IMR-90 (cell line): ENCODE data around the gene EFEMP1. TPM values are rescaled to one million over a fixed set of nuclear protein-coding genes. Genes with fewer than 3 reads are reported as not detected.

Source experiments
- ATAC-seq: fragments of 200-7000 bp; cut with Tn5 transposase; 2 replicates; pipeline ENCODE4 v1.9.1; 2020; ENCODE audit warnings: low read depth, mild to moderate bottlenecking, moderate library complexity
- BruUV-seq: library from RNA; stranded (reverse); fragments of 400-500 nt; replicated peaks from 2 replicates; lab custom pipeline; 2021; lab: Mats Ljungman, UMichigan
- CTCF ChIA-PET: fragments of 300-600 bp; formaldehyde crosslinking; extraction: SDS; loops from one replicate; lab custom pipeline; 2021; ENCODE audit warnings: antibody characterized with exemption; lab: Yijun Ruan, JAX
- POLR2A ChIA-PET: fragments of 300-600 bp; sonication (Branson Sonifier 250); formaldehyde crosslinking; loops from one replicate; lab custom pipeline; 2022; ENCODE audit warnings: antibody characterized with exemption; ENCODE audit not compliant: unreplicated experiment; lab: Charles Lee
- DNase-seq: peaks from one replicate; pipeline ENCODE4 v3.0.0; 2013
- H2AFZ ChIP-seq: replicated peaks from 2 replicates; pipeline ENCODE3; 2013; ENCODE audit warnings: low read length, mild to moderate bottlenecking; ENCODE audit not compliant: poor library complexity
- H2AK5ac ChIP-seq: 2 replicates; pipeline ENCODE4 v1.6.1; 2013; ENCODE audit warnings: low read depth, low read length, inconsistent platforms
- H2AK9ac ChIP-seq: replicated peaks from 2 replicates; pipeline ENCODE3; 2013; ENCODE audit warnings: mild to moderate bottlenecking, low read depth, low read length, moderate library complexity; ENCODE audit not compliant: poor library complexity
- H2BK120ac ChIP-seq: 2 replicates; pipeline ENCODE4 v1.6.1; 2013; ENCODE audit warnings: low read depth, low read length, inconsistent platforms
- H2BK15ac ChIP-seq: 3 replicates; pipeline ENCODE4 v1.6.1; 2013; ENCODE audit warnings: low read depth, low read length, inconsistent platforms
- H2BK20ac ChIP-seq: 2 replicates; pipeline ENCODE4 v1.6.1; 2013; ENCODE audit warnings: low read depth, mild to moderate bottlenecking, inconsistent platforms, low read length, moderate library complexity
- H2BK5ac ChIP-seq: 2 replicates; pipeline ENCODE4 v1.6.1; 2013; ENCODE audit warnings: mild to moderate bottlenecking, low read depth, low read length, inconsistent platforms; ENCODE audit not compliant: poor library complexity, severe bottlenecking
- H3K14ac ChIP-seq: replicated peaks from 2 replicates; pipeline ENCODE4 v1.6.1; 2013; ENCODE audit warnings: low read depth, low read length, inconsistent platforms
- H3K18ac ChIP-seq: 2 replicates; pipeline ENCODE4 v1.6.1; 2013; ENCODE audit warnings: low read depth, low read length, control low read depth
- H3K23ac ChIP-seq: 2 replicates; pipeline ENCODE4 v1.6.1; 2013; ENCODE audit warnings: low read depth, low read length, inconsistent platforms
- H3K27ac ChIP-seq: 2 replicates; pipeline ENCODE4 v1.5.1; 2013; ENCODE audit warnings: mild to moderate bottlenecking, control low read depth, low read length; ENCODE audit not compliant: insufficient read depth
- H3K27me3 ChIP-seq: 2 replicates; pipeline ENCODE4 v1.6.1; 2013; ENCODE audit warnings: low read length; ENCODE audit not compliant: control insufficient read depth, insufficient read depth
- H3K36me3 ChIP-seq: 2 replicates; pipeline ENCODE4 v1.6.1; 2013; ENCODE audit warnings: low read length, mixed read lengths; ENCODE audit not compliant: control insufficient read depth, insufficient read depth
- H3K4ac ChIP-seq: 2 replicates; pipeline ENCODE4 v1.6.1; 2013; ENCODE audit warnings: low read depth, low read length, inconsistent platforms
- H3K4me1 ChIP-seq: 2 replicates; pipeline ENCODE4 v1.6.1; 2013; ENCODE audit warnings: low read length, mixed read lengths; ENCODE audit not compliant: control insufficient read depth, insufficient read depth
- H3K4me2 ChIP-seq: 2 replicates; pipeline ENCODE4 v1.6.1; 2013; ENCODE audit warnings: low read depth, mild to moderate bottlenecking, control low read depth, low read length, moderate library complexity
- H3K4me3 ChIP-seq: 2 replicates; pipeline ENCODE4 v1.5.1; 2013; ENCODE audit warnings: low read depth, mild to moderate bottlenecking, control low read depth, low read length, moderate library complexity; ENCODE audit not compliant: insufficient read depth
- H3K56ac ChIP-seq: 2 replicates; pipeline ENCODE4 v1.6.1; 2013; ENCODE audit warnings: low read length, inconsistent platforms; ENCODE audit not compliant: insufficient read depth; ENCODE audit errors: extremely low read depth
- H3K79me1 ChIP-seq, 2 experiments: 2 replicates each; pipeline ENCODE4 v1.6.1; 2013; ENCODE audit warnings: low read length in 2 of 2, inconsistent platforms in 1 of 2, low read depth in 1 of 2
- H3K9ac ChIP-seq: 2 replicates; pipeline ENCODE4 v1.6.1; 2013; ENCODE audit warnings: low read depth, low read length, control low read depth
- H3K9me1 ChIP-seq: 2 replicates; pipeline ENCODE4 v1.6.1; 2013; ENCODE audit warnings: low read length, inconsistent platforms; ENCODE audit not compliant: insufficient read depth
- H3K9me3 ChIP-seq: 2 replicates; pipeline ENCODE4 v1.6.1; 2013; ENCODE audit warnings: low read length; ENCODE audit not compliant: control insufficient read depth, insufficient read depth
- H4K20me1 ChIP-seq: 2 replicates; pipeline ENCODE4 v1.6.1; 2013; ENCODE audit warnings: low read length, inconsistent platforms; ENCODE audit not compliant: insufficient read depth
- H4K5ac ChIP-seq: 2 replicates; pipeline ENCODE4 v1.6.1; 2013; ENCODE audit warnings: mild to moderate bottlenecking, low read depth, low read length, control low read depth
- H4K8ac ChIP-seq, 2 experiments: 2 replicates each; pipeline ENCODE4 v1.6.1; 2013; ENCODE audit warnings: low read depth in 2 of 2, low read length in 2 of 2, control low read depth in 1 of 2, inconsistent platforms in 1 of 2
- H4K91ac ChIP-seq: 2 replicates; pipeline ENCODE4 v1.6.1; 2013; ENCODE audit warnings: low read depth, low read length, inconsistent platforms; ENCODE audit not compliant: insufficient read depth
- BHLHE40 ChIP-seq: fragments of 150-350 bp; IDR thresholded peaks from 2 replicates; pipeline ENCODE4 v1.6.1; 2016; ENCODE audit warnings: mild to moderate bottlenecking, low read depth, low read length
- CHD1 ChIP-seq: IDR thresholded peaks from 2 replicates; pipeline ENCODE4 v1.6.1; 2012; ENCODE audit warnings: low read depth, low read length, improper control_type of control experiment
- FOS ChIP-seq: fragments of 150-350 bp; IDR thresholded peaks from 2 replicates; pipeline ENCODE4 v1.6.1; 2016; ENCODE audit warnings: low read depth, low read length
- MAFK ChIP-seq: IDR thresholded peaks from 2 replicates; pipeline ENCODE4 v1.6.1; 2012; ENCODE audit warnings: low read depth, low read length, improper control_type of control experiment
- MAZ ChIP-seq: IDR thresholded peaks from 2 replicates; pipeline ENCODE4 v1.6.1; 2012; ENCODE audit warnings: low read depth, mild to moderate bottlenecking, low read length, improper control_type of control experiment, moderate library complexity, borderline replicate concordance
- MXI1 ChIP-seq: IDR thresholded peaks from 2 replicates; pipeline ENCODE4 v1.6.1; 2012; ENCODE audit warnings: low read depth, mild to moderate bottlenecking, low read length, moderate library complexity, borderline replicate concordance
- NFE2L2 ChIP-seq: fragments of 150-350 bp; IDR thresholded peaks from 2 replicates; pipeline ENCODE4 v1.6.1; 2016; ENCODE audit warnings: low read depth, mild to moderate bottlenecking, low read length
- POLR2A ChIP-seq: IDR thresholded peaks from 2 replicates; pipeline ENCODE4 v1.6.1; 2012; ENCODE audit warnings: mild to moderate bottlenecking, low read depth, low read length
- RCOR1 ChIP-seq: IDR thresholded peaks from 2 replicates; pipeline ENCODE4 v1.6.1; 2012; ENCODE audit warnings: mild to moderate bottlenecking, low read length, improper control_type of control experiment; ENCODE audit not compliant: insufficient replicate concordance
- RFX5 ChIP-seq: IDR thresholded peaks from 2 replicates; pipeline ENCODE4 v1.8.0; 2012; ENCODE audit warnings: low read depth, mild to moderate bottlenecking, low read length, moderate library complexity
- SMC3 ChIP-seq: fragments of 150-350 bp; IDR thresholded peaks from 2 replicates; pipeline ENCODE4 v1.6.1; 2016; ENCODE audit warnings: low read depth, mild to moderate bottlenecking, antibody characterized with exemption, low read length, moderate library complexity
- WGBS, 2 experiments: methylation state at CpG; one replicate each; pipeline versions ENCODE4 v1.1.5 to v1.1.7; 2013; ENCODE audit warnings: missing lambda C conversion rate in 2 of 2; ENCODE audit not compliant: insufficient read length in 1 of 2; ENCODE audit errors: extremely low coverage in 2 of 2; 5-methylcytosine and 5-hydroxymethylcytosine counted together
- dilution Hi-C: fragments of 300-500 bp; cut with HindIII; formaldehyde crosslinking; loops from one replicate; pipeline ENCODE4 v1.14.3; 2018; ENCODE audit warnings: low sequenced_read_pairs; ENCODE audit not compliant: unreplicated experiment
- in situ Hi-C: fragments of 300-500 bp; cut with MboI; formaldehyde crosslinking; loops from 3 replicates; pipeline ENCODE4 v1.14.3; 2019; ENCODE audit warnings: low sequenced_read_pairs, inconsistent platforms, mixed read lengths
- intact Hi-C: fragments of 100-400 bp; cut with micrococcal nuclease; formaldehyde crosslinking; loops from 2 replicates; pipeline ENCODE4 v1.10.0; 2022
- polyA plus RNA-seq, 3 experiments: library from polyadenylated mRNA; depleted of rRNA; stranded (reverse); fragments of >200 nt; gene quantifications; 2 replicates each; pipeline ENCODE4 v1.2.3, GENCODE V29; 2012; ENCODE audit warnings: low replicate concordance in 1 of 3
- total RNA-seq: library from RNA; depleted of rRNA; stranded (reverse); fragments of >200 nt; gene quantifications from 2 replicates; pipeline ENCODE4 v1.2.3, GENCODE V29; 2012
- TF ChIP-seq, protein P1 (sequence below): conservative IDR thresholded peaks from 2 replicates; pipeline ENCODE4 v1.5.1; 2012; ENCODE audit warnings: mild to moderate bottlenecking, low read depth, low read length, improper control_type of control experiment
- TF ChIP-seq, protein P2 (sequence below): fragments of 150-350 bp; IDR thresholded peaks from 2 replicates; pipeline ENCODE4 v1.6.1; 2017; ENCODE audit warnings: mild to moderate bottlenecking, antibody characterized with exemption, low read length, low read depth

The EFEMP1 gene
- total and polyA plus RNA-seq, 2 of the 4 experiments (the other 2 are of a cell fraction) = 214 to 219 TPM

DNA sequence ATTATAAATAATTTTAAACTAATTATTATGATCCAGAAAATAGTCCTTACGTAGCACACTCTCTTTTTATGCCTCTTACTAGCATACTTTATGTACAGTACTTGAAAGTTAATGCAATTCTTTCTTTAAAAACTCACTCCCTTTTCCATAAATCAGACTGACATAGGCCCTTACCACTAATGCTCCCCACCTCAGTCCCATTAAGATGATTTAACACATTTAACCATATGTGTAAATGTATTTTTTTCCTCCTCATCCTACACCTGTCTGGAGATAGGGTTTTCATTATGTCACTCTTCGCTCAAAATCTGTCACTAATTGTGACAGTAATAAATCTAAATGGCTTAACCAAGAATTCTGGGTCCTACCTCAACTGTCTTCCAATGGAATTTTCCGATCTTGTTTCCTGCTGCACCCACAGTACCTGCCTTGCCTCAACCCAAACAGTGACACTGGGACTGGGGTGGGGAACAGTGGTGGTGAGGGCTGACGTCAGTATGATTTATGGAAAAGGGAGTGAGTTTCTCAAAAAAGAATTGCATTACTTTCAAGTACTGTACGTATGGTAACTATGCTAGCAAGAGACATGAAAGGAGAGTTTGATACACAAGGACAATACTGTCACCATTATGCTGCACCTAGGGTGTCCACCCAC, 25.1 kb downstream of the EFEMP1 start:
- no peaks in the 10 kb centered on the region for H3K9me3 ChIP-seq
- H3K56ac ChIP-seq = no peak overlapping the region
- DNase-seq (no peak), ATAC-seq (no peak)
- no peaks in the 10 kb centered on the region for H4K20me1 ChIP-seq
- no peak overlapping the region for H2BK5ac ChIP-seq
- peaks cover 7% of the 10 kb centered on the region; the same call in 1 of the 2 replicates for H3K9me1 ChIP-seq
- intact Hi-C loops = no loop called here
- POLR2A ChIA-PET = no interaction called here
- no peak overlapping the region for H3K4me2 ChIP-seq
- H3K79me1 ChIP-seq = peaks cover 6 to 17% of the 10 kb centered on the region in 2 experiments; a peak in 3 of 4 replicates
- 100% methylated on average over 2 of the region's 5 CpGs; no CpG with 5 or more reads in 1 of the 2 experiments for WGBS, 2 experiments
- no peak overlapping the region for H3K23ac ChIP-seq
- H2AK5ac ChIP-seq = no peak overlapping the region
- no peak overlapping the region; the same call in 1 of the 2 replicates for H2BK20ac ChIP-seq
- TF ChIP-seq MXI1 = no peak
- no peak for TF ChIP-seq RFX5
- no peak for TF ChIP-seq MAZ
- no peak for TF ChIP-seq SMC3
- TF ChIP-seq BHLHE40 = no peak
- no peak for TF ChIP-seq FOS
- TF ChIP-seq POLR2A = no peak
- TF ChIP-seq, protein P1, sequence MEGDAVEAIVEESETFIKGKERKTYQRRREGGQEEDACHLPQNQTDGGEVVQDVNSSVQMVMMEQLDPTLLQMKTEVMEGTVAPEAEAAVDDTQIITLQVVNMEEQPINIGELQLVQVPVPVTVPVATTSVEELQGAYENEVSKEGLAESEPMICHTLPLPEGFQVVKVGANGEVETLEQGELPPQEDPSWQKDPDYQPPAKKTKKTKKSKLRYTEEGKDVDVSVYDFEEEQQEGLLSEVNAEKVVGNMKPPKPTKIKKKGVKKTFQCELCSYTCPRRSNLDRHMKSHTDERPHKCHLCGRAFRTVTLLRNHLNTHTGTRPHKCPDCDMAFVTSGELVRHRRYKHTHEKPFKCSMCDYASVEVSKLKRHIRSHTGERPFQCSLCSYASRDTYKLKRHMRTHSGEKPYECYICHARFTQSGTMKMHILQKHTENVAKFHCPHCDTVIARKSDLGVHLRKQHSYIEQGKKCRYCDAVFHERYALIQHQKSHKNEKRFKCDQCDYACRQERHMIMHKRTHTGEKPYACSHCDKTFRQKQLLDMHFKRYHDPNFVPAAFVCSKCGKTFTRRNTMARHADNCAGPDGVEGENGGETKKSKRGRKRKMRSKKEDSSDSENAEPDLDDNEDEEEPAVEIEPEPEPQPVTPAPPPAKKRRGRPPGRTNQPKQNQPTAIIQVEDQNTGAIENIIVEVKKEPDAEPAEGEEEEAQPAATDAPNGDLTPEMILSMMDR = no peak
- TF ChIP-seq, protein P2, sequence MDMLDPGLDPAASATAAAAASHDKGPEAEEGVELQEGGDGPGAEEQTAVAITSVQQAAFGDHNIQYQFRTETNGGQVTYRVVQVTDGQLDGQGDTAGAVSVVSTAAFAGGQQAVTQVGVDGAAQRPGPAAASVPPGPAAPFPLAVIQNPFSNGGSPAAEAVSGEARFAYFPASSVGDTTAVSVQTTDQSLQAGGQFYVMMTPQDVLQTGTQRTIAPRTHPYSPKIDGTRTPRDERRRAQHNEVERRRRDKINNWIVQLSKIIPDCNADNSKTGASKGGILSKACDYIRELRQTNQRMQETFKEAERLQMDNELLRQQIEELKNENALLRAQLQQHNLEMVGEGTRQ = no peak
- TF ChIP-seq NFE2L2 = no peak
- TF ChIP-seq CHD1 = no peak
- TF ChIP-seq RCOR1 = no peak
- TF ChIP-seq MAFK = no peak
- no peak overlapping the region for H2AK9ac ChIP-seq
- no peak overlapping the region for H3K14ac ChIP-seq
- H4K8ac ChIP-seq = no peak overlapping the region
- H3K4me1 ChIP-seq = peaks cover 8% of the 10 kb centered on the region
- CTCF ChIA-PET = no interaction called here
- H2BK120ac ChIP-seq = no peak overlapping the region
- no peak overlapping the region for H3K27ac ChIP-seq
- H3K4me3 ChIP-seq = no peak overlapping the region
- H3K4ac ChIP-seq = no peak overlapping the region
- no peaks in the 10 kb centered on the region for H3K27me3 ChIP-seq
- BruUV-seq = no TSS peak
- H4K91ac ChIP-seq = no peak overlapping the region
- in situ Hi-C loops = no loop called here
- dilution Hi-C loops = no loop called here
- 0 out of 3 replicates have a peak overlapping the region, but pooled peaks have one; percentile 40 for H2BK15ac ChIP-seq
- H2AFZ ChIP-seq = no peak overlapping the region
- H3K9ac ChIP-seq = no peak overlapping the region
- peaks cover 15% of the 10 kb centered on the region for H3K36me3 ChIP-seq
- H3K18ac ChIP-seq = no peak overlapping the region
- no peak overlapping the region for H4K5ac ChIP-seq
